ENCODE data around the gene ATP13A3.

DNA sequence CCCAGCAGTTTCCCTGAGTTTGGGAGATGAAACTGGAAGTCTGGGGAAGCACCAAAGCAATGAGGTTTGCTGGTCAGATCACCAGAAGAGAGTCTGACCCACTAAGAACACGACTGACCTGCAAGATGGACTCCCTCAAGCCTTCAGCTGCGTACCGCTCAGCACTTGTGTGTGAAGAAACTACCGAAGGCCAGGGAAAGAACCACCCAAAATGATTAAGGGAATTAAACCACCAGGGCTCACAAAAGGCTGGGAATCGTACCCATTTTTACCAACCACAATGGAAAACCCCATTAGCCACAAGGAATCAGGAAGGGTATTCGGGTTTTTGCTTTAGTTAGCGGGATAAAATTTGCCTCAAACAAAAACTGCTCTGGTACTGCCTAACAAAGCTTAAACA is 21.6 kb downstream of the ATP13A3 start:
- TF ChIP-seq, protein P1, sequence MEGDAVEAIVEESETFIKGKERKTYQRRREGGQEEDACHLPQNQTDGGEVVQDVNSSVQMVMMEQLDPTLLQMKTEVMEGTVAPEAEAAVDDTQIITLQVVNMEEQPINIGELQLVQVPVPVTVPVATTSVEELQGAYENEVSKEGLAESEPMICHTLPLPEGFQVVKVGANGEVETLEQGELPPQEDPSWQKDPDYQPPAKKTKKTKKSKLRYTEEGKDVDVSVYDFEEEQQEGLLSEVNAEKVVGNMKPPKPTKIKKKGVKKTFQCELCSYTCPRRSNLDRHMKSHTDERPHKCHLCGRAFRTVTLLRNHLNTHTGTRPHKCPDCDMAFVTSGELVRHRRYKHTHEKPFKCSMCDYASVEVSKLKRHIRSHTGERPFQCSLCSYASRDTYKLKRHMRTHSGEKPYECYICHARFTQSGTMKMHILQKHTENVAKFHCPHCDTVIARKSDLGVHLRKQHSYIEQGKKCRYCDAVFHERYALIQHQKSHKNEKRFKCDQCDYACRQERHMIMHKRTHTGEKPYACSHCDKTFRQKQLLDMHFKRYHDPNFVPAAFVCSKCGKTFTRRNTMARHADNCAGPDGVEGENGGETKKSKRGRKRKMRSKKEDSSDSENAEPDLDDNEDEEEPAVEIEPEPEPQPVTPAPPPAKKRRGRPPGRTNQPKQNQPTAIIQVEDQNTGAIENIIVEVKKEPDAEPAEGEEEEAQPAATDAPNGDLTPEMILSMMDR (conservative IDR thresholded peaks at IDR 0.05; ENCODE audit: low read depth, low read length), result no peak
- TF ChIP-seq POLR2A (IDR thresholded peaks at IDR 0.05; ENCODE audit: low read depth, low read length) (no peak), SMC3 (IDR thresholded peaks at IDR 0.05; ENCODE audit: low read depth, low read length) (no peak), BHLHE40 (IDR thresholded peaks at IDR 0.05; ENCODE audit: low read depth, low read length) (no peak), NFE2L2 (IDR thresholded peaks at IDR 0.05; ENCODE audit: low read depth, low read length) (no peak), MXI1 (IDR thresholded peaks at IDR 0.05; ENCODE audit: borderline replicate concordance, low read depth, low read length) (no peak), CEBPB (IDR thresholded peaks at IDR 0.05; ENCODE audit: low read depth, low read length) (no peak), RAD21 (IDR thresholded peaks at IDR 0.05; ENCODE audit: low read length) (no peak)
- TF ChIP-seq, protein P2, sequence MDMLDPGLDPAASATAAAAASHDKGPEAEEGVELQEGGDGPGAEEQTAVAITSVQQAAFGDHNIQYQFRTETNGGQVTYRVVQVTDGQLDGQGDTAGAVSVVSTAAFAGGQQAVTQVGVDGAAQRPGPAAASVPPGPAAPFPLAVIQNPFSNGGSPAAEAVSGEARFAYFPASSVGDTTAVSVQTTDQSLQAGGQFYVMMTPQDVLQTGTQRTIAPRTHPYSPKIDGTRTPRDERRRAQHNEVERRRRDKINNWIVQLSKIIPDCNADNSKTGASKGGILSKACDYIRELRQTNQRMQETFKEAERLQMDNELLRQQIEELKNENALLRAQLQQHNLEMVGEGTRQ (IDR thresholded peaks at IDR 0.05; ENCODE audit: low read depth, low read length), result no peak

Data from IMR-90 (cell line).